ENCODE data around the gene TLCD3B. TPM values are rescaled to one million over a fixed set of nuclear protein-coding genes. Genes with fewer than 3 reads are reported as not detected.

Gene TLCD3B
- total RNA-seq, 1 donor from 2014 or later = 1.4 TPM

- Histone ChIP-seq H3K4me1 (ENCODE audit: insufficient read depth, low read length) (peaks cover 23% of the 10 kb centered on the region), H3K9ac (ENCODE audit: low read length) (peak overlapping the region; percentile 92), H3K27ac (ENCODE audit: low read depth, low read length) (no peak overlapping the region), H3K9me3 (ENCODE audit: insufficient read depth, low read depth, low read length) (peaks cover 3% of the 10 kb centered on the region), H3K4me2 (ENCODE audit: low read length) (peak overlapping the region; percentile 95), H3K36me3 (ENCODE audit: insufficient read depth, low read length) (peaks cover 33% of the 10 kb centered on the region), H3K27me3 (ENCODE audit: insufficient read depth, low read length) (no peaks in the 10 kb centered on the region), H2AFZ (ENCODE audit: low read depth, low read length) (no peak overlapping the region), H3K79me2 (ENCODE audit: insufficient read depth, low read length) (peaks cover 57% of the 10 kb centered on the region), H4K20me1 (ENCODE audit: insufficient read depth, low read length) (peaks cover 61% of the 10 kb centered on the region), H3K4me3 (ENCODE audit: insufficient read depth, low read depth, low read length) (peak overlapping the region; percentile 82)
- Mint-ChIP-seq H3K27me3 (ENCODE audit: low read depth, unreplicated experiment) (no peaks in the 10 kb centered on the region), H3K4me3 (ENCODE audit: unreplicated experiment) (peak overlapping the region; percentile 88), H3K4me1 (ENCODE audit: low read depth, unreplicated experiment) (peaks cover 17% of the 10 kb centered on the region), H3K9me3 (ENCODE audit: unreplicated experiment) (peaks cover 3% of the 10 kb centered on the region), H3K36me3 (ENCODE audit: low read depth, unreplicated experiment) (peaks cover 37% of the 10 kb centered on the region), H3K27ac (ENCODE audit: unreplicated experiment) (peak overlapping the region; percentile 27)
- TF ChIP-seq CTCF (IDR thresholded peaks at IDR 0.05; ENCODE audit: insufficient read depth, low read depth, low read length) = no peak
- TF ChIP-seq EZH2 (IDR thresholded peaks at IDR 0.05; ENCODE audit: insufficient read depth, low read length) = no peak
- no peak for FAIRE-seq
- DNase-seq (ENCODE audit: low read depth) = no peak
Observed at GRCh38 chr16:29975811-29976511, 55.1 kb downstream of the TLCD3B start.

- H3K4me3 ChIP-seq (ENCODE audit: insufficient read depth, low read depth, low read length) = peak overlapping the region; percentile 82
- H3K4me1 Mint-ChIP-seq (ENCODE audit: low read depth, unreplicated experiment) = peaks cover 17% of the 10 kb centered on the region
- H3K79me2 ChIP-seq (ENCODE audit: insufficient read depth, low read length) = peaks cover 54% of the 10 kb centered on the region
Observed at GRCh38 chr16:29975134-29975538, 55.9 kb downstream of the TLCD3B start.

More at GRCh38 chr16:29975134-29975538, 55.9 kb downstream of the TLCD3B start:
- Histone ChIP-seq H4K20me1 (ENCODE audit: insufficient read depth, low read length) (peaks cover 57% of the 10 kb centered on the region), H3K27ac (ENCODE audit: low read depth, low read length) (no peak overlapping the region), H2AFZ (ENCODE audit: low read depth, low read length) (no peak overlapping the region), H3K4me1 (ENCODE audit: insufficient read depth, low read length) (peaks cover 23% of the 10 kb centered on the region), H3K36me3 (ENCODE audit: insufficient read depth, low read length) (peaks cover 25% of the 10 kb centered on the region), H3K9ac (ENCODE audit: low read length) (peak overlapping the region; percentile 92), H3K27me3 (ENCODE audit: insufficient read depth, low read length) (no peaks in the 10 kb centered on the region), H3K4me2 (ENCODE audit: low read length) (peak overlapping the region; percentile 95), H3K9me3 (ENCODE audit: insufficient read depth, low read depth, low read length) (peaks cover 3% of the 10 kb centered on the region)
- DNase-seq (ENCODE audit: low read depth) (no peak), FAIRE-seq (no peak)
- no peaks in the 10 kb centered on the region for H3K27me3 Mint-ChIP-seq (ENCODE audit: low read depth, unreplicated experiment)
- H3K9me3 Mint-ChIP-seq (ENCODE audit: unreplicated experiment) = peaks cover 3% of the 10 kb centered on the region
- TF ChIP-seq EZH2 (IDR thresholded peaks at IDR 0.05; ENCODE audit: insufficient read depth, low read length) = no peak
- no peak for TF ChIP-seq CTCF (IDR thresholded peaks at IDR 0.05; ENCODE audit: insufficient read depth, low read depth, low read length)
- peaks cover 35% of the 10 kb centered on the region for H3K36me3 Mint-ChIP-seq (ENCODE audit: low read depth, unreplicated experiment)
- peak overlapping the region; percentile 69 for H3K27ac Mint-ChIP-seq (ENCODE audit: unreplicated experiment)
- peak overlapping the region; percentile 88 for H3K4me3 Mint-ChIP-seq (ENCODE audit: unreplicated experiment)

Other genes with a start within 250 kb of the TLCD3B start
- gene KIF22, start 240.5 kb downstream of the TLCD3B start, total RNA-seq = 12.5 and 14.3 TPM in 2 replicates
- gene MAZ, start 224.7 kb downstream of the TLCD3B start, total RNA-seq = 216 and 247 TPM in 2 replicates
- 6.2 and 6.7 TPM in 2 replicates for gene PRRT2, start 219.1 kb downstream of the TLCD3B start, total RNA-seq
- 20.1 and 20.8 TPM in 2 replicates for gene PAGR1, start 215.1 kb downstream of the TLCD3B start, total RNA-seq
- 38.7 and 40.1 TPM in 2 replicates for gene MVP, start 210.8 kb downstream of the TLCD3B start, total RNA-seq
- gene CDIPT, start 168.0 kb downstream of the TLCD3B start, total RNA-seq = 88.1 and 92.0 TPM in 2 replicates
- gene SEZ6L2, start 131.7 kb downstream of the TLCD3B start, total RNA-seq = 69.6 and 90.6 TPM in 2 replicates
- gene ASPHD1, start 130.8 kb downstream of the TLCD3B start, total RNA-seq = 43.3 and 44.8 TPM in 2 replicates
- gene KCTD13, start 105.0 kb downstream of the TLCD3B start, total RNA-seq = 25.1 and 27.1 TPM in 2 replicates
- gene TMEM219, start 69.2 kb downstream of the TLCD3B start, total RNA-seq = 96.6 and 104 TPM in 2 replicates
- gene TAOK2, start 57.4 kb downstream of the TLCD3B start, total RNA-seq = 55.2 and 55.9 TPM in 2 replicates
- 4.3 and 5.0 TPM in 2 replicates for gene HIRIP3, start 35.7 kb downstream of the TLCD3B start, total RNA-seq
- 58.5 and 64.8 TPM in 2 replicates for gene INO80E, start 35.0 kb downstream of the TLCD3B start, total RNA-seq
- gene DOC2A, start 20.2 kb downstream of the TLCD3B start, total RNA-seq = 0.50 and 0.89 TPM in 2 replicates
- not detected in 2 replicates for gene C16orf92, start 8.1 kb downstream of the TLCD3B start, total RNA-seq
- 1,795 and 1,830 TPM in 2 replicates for gene ALDOA, start 34.5 kb upstream of the TLCD3B start, total RNA-seq
- gene PPP4C, start 44.7 kb upstream of the TLCD3B start, total RNA-seq = 140 TPM in 2 replicates
- gene TBX6, start 60.7 kb upstream of the TLCD3B start, total RNA-seq = 0.22 and 0.27 TPM in 2 replicates
- gene YPEL3, start 64.9 kb upstream of the TLCD3B start, total RNA-seq = 20.5 and 25.2 TPM in 2 replicates
- 1.8 and 3.6 TPM in 2 replicates for gene GDPD3, start 82.3 kb upstream of the TLCD3B start, total RNA-seq
- 28.7 and 35.1 TPM in 2 replicates for gene MAPK3, start 91.9 kb upstream of the TLCD3B start, total RNA-seq
- gene CORO1A, start 152.3 kb upstream of the TLCD3B start, total RNA-seq = 3.1 and 4.0 TPM in 2 replicates
- gene BOLA2B, start 162.4 kb upstream of the TLCD3B start, total RNA-seq = 125 and 149 TPM in 2 replicates
- gene SLX1A, start 162.6 kb upstream of the TLCD3B start, total RNA-seq = 10.9 and 14.5 TPM in 2 replicates
- gene SULT1A3, start 168.0 kb upstream of the TLCD3B start, total RNA-seq = 8.6 and 11.9 TPM in 2 replicates
- 7.7 and 12.3 TPM in 2 replicates for gene NPIPB13, start 217.2 kb upstream of the TLCD3B start, total RNA-seq